K562 (cell line): ENCODE data around the gene LRRTM3. TPM values are rescaled to one million over a fixed set of nuclear protein-coding genes. Genes with fewer than 3 reads are reported as not detected.

ENCODE experiments used
- ATAC-seq: fragments of 200-7000 bp; cut with Tn5 transposase; 3 replicates; pipeline ENCODE4 v1.9.1; 2020; ENCODE audit warnings: moderate library complexity
- BruUV-seq: library from RNA; stranded (reverse); fragments of 400-500 nt; replicated peaks from 2 replicates; lab custom pipeline; 2021; lab: Mats Ljungman, UMichigan
- CTCF ChIA-PET: fragments of 300-600 bp; formaldehyde crosslinking; extraction: SDS; loops from one replicate; lab custom pipeline; 2021; ENCODE audit warnings: low intra/inter-chr PET ratio; lab: Yijun Ruan, JAX
- POLR2A ChIA-PET: fragments of 300-600, 350-650 bp; sonication (Branson Sonifier 250); formaldehyde crosslinking; extraction: SDS; loops from one replicate; lab custom pipeline; 2021; ENCODE audit warnings: antibody characterized with exemption, inconsistent platforms; lab: Yijun Ruan, JAX
- DNase-seq, 4 experiments: peaks; one replicate each; pipeline versions ENCODE4 v3.0.0 to v3.0.0-alpha.2; 2011 to 2018; ENCODE audit warnings: low spot score in 3 of 4, mixed read lengths in 3 of 4; ENCODE audit errors: extremely low read depth in 1 of 4
- FAIRE-seq: peaks from 2 replicates; lab custom pipeline; 2011; peaks lifted over from hg19 to GRCh38; lab: Jason Lieb, UNC
- H2AFZ ChIP-seq: 2 replicates; pipeline ENCODE4 v1.6.0; 2011; ENCODE audit warnings: low read depth, low read length, control low read depth, inconsistent platforms
- H3K27ac ChIP-seq: fragments of 200-600 bp; 3 replicates; pipeline ENCODE4 v1.8.0; 2011; ENCODE audit warnings: low read depth, mild to moderate bottlenecking, control low read depth, inconsistent platforms, low read length, moderate library complexity, mixed read lengths; ENCODE audit errors: extremely low read depth
- H3K27me3 ChIP-seq, 2 experiments: fragments of 300-600 bp in 1 of 2; 2 replicates in 1 of 2; 3 replicates in 1 of 2; pipeline versions ENCODE4 v1.6.0 to v1.8.0; 2011; ENCODE audit warnings: inconsistent platforms in 2 of 2, low read length in 2 of 2, mild to moderate bottlenecking in 1 of 2, mixed read lengths in 1 of 2, moderate library complexity in 1 of 2; ENCODE audit not compliant: control insufficient read depth in 2 of 2, insufficient read depth in 2 of 2
- H3K36me3 ChIP-seq: fragments of 300-600 bp; 3 replicates; pipeline ENCODE4 v1.8.0; 2011; ENCODE audit warnings: mild to moderate bottlenecking, low read length, inconsistent platforms; ENCODE audit not compliant: control insufficient read depth, insufficient read depth
- H3K4me1 ChIP-seq, 2 experiments: fragments of 200-600 bp in 1 of 2; replicated peaks in 1 of 2; 2 replicates in 1 of 2; 3 replicates in 1 of 2; pipeline versions ENCODE4 v1.5.1 to v1.8.0; 2011; ENCODE audit warnings: inconsistent platforms in 2 of 2, low read length in 2 of 2, mild to moderate bottlenecking in 1 of 2, mixed read lengths in 1 of 2, moderate library complexity in 1 of 2; ENCODE audit not compliant: control insufficient read depth in 2 of 2, insufficient read depth in 2 of 2
- H3K4me2 ChIP-seq: 2 replicates; pipeline ENCODE4 v1.6.1; 2011; ENCODE audit warnings: low read length, control low read depth, inconsistent platforms, mixed read lengths; ENCODE audit not compliant: insufficient read depth
- H3K4me3 ChIP-seq: fragments of 200-600 bp; sonication (generic), shearing (Covaris generic); 2 replicates; pipeline ENCODE4 v1.5.1; 2016; ENCODE audit warnings: control low read depth, inconsistent platforms
- H3K79me2 ChIP-seq: fragments of 200-600 bp; 3 replicates; pipeline ENCODE4 v1.8.0; 2011; ENCODE audit warnings: low read length, inconsistent platforms; ENCODE audit not compliant: control insufficient read depth, insufficient read depth
- H3K9ac ChIP-seq, 2 experiments: 2 replicates each; pipeline versions ENCODE4 v1.6.0 to v1.6.1; 2011; ENCODE audit warnings: low read depth in 2 of 2, low read length in 2 of 2, control low read depth in 1 of 2, inconsistent platforms in 1 of 2, mild to moderate bottlenecking in 1 of 2, mixed read lengths in 1 of 2; ENCODE audit not compliant: insufficient read depth in 1 of 2
- H3K9me1 ChIP-seq: one replicate; pipeline ENCODE4 v1.6.0; 2011; ENCODE audit warnings: inconsistent platforms, mild to moderate bottlenecking, low read length, moderate library complexity; ENCODE audit not compliant: control insufficient read depth, insufficient read depth
- H3K9me3 ChIP-seq: replicated peaks from 2 replicates; pipeline ENCODE4 v1.5.1; 2011; ENCODE audit warnings: low read depth, low read length, inconsistent platforms; ENCODE audit not compliant: control insufficient read depth, insufficient read depth
- H4K20me1 ChIP-seq: replicated peaks from 2 replicates; pipeline ENCODE4 v1.6.1; 2011; ENCODE audit warnings: low read length, inconsistent platforms, mixed read lengths; ENCODE audit not compliant: control insufficient read depth, insufficient read depth
- MAZ ChIP-seq, 2 experiments: fragments of 450-650 bp in 1 of 2; sonication (generic) in 1 of 2; formaldehyde crosslinking; IDR thresholded peaks in 1 of 2; conservative IDR thresholded peaks in 1 of 2; 2 replicates each; pipeline versions ENCODE4 v1.4.0 to v1.5.0; 2020; ENCODE audit warnings: mild to moderate bottlenecking in 1 of 2, missing genetic modification reagents in 1 of 2
- NR0B1 ChIP-seq: fragments of 450-650 bp; IDR thresholded peaks from one replicate; pipeline ENCODE4 v1.6.1; 2018; ENCODE audit warnings: mild to moderate bottlenecking, moderate library complexity; ENCODE audit not compliant: partially characterized antibody
- POLR2H ChIP-seq: IDR thresholded peaks from 2 replicates; pipeline ENCODE4 v1.6.1; 2016; ENCODE audit warnings: missing genetic modification characterization, low read depth, mild to moderate bottlenecking, control low read depth, missing compliant biosample characterization, moderate library complexity
- RBBP5 ChIP-seq: fragments of 200-600 bp; sonication (generic); IDR thresholded peaks from 2 replicates; pipeline ENCODE4 v1.6.1; 2012; ENCODE audit warnings: borderline replicate concordance, mild to moderate bottlenecking, low read length, control low read depth, inconsistent platforms; ENCODE audit not compliant: insufficient read depth, poor library complexity, severe bottlenecking
- SMAD3 ChIP-seq: fragments of 450-650 bp; formaldehyde crosslinking; conservative IDR thresholded peaks from 2 replicates; pipeline ENCODE4 v1.4.0; 2020; ENCODE audit warnings: mild to moderate bottlenecking
- XRCC4 ChIP-seq: IDR thresholded peaks from one replicate; pipeline ENCODE4 v1.6.1; 2011; ENCODE audit not compliant: insufficient read depth, insufficient read length; ENCODE audit errors: extremely low read depth
- ZFP1 ChIP-seq: fragments of 450-650 bp; formaldehyde crosslinking; IDR thresholded peaks from 2 replicates; pipeline ENCODE4 v1.4.0; 2020; ENCODE audit warnings: mild to moderate bottlenecking, mixed read lengths
- ZNF707 ChIP-seq: fragments of 250-450 bp; sonication (Bioruptor Pico); conservative IDR thresholded peaks from 2 replicates; pipeline ENCODE4 v1.8.0; 2022; ENCODE audit warnings: inconsistent platforms, mild to moderate bottlenecking, moderate library complexity
- WGBS: fragments of 100-300 bp; shearing (Covaris generic); methylation state at CpG from one replicate; pipeline ENCODE4 v1.1.6; 2016; ENCODE audit warnings: low coverage, mixed read lengths; ENCODE audit not compliant: insufficient coverage; ENCODE audit errors: missing lambda C conversion rate; 5-methylcytosine and 5-hydroxymethylcytosine counted together
- in situ Hi-C: fragments of 300-500 bp; cut with MboI; formaldehyde crosslinking; loops from 4 replicates; pipeline ENCODE4 v1.15.0; 2018; ENCODE audit warnings: inconsistent platforms, mixed read lengths
- intact Hi-C: fragments of 100-400 bp; cut with micrococcal nuclease; formaldehyde crosslinking; loops from 2 replicates; pipeline ENCODE4 v1.14.2; 2022
- polyA plus RNA-seq, 8 experiments: library from polyadenylated mRNA; depleted of rRNA in 4 of 8; stranded (reverse) in 5 of 8; unstranded in 3 of 8; fragments of >200 nt; fragmentation: Nextera tagmentation in 2 of 8; fragmentation: Illumina TruSeq in 1 of 8; extraction: Ambion mirVana in 2 of 8; extraction: Trizol in 1 of 8; gene quantifications; 2 replicates each; pipeline versions ENCODE4 v1.2.1 to v1.2.3, GENCODE V29; 2011 to 2014; ENCODE audit warnings: inconsistent platforms in 1 of 8, missing spikeins in 1 of 8
- total RNA-seq, 7 experiments: library from RNA; depleted of rRNA in 6 of 7; stranded (reverse); fragments of >200 nt in 6 of 7; fragmentation: Illumina TruSeq in 2 of 7; extraction: Trizol in 2 of 7; gene quantifications; 2 replicates each; pipeline versions ENCODE4 v1.2.1 to v1.2.3, GENCODE V29; 2011 to 2021; ENCODE audit warnings: low replicate concordance in 1 of 7
- TF ChIP-seq, protein P1 (sequence below): fragments of 450-650 bp; formaldehyde crosslinking; IDR thresholded peaks from 2 replicates; pipeline ENCODE4 v1.4.0; 2020; ENCODE audit warnings: mild to moderate bottlenecking, moderate library complexity

The LRRTM3 gene
- total and polyA plus RNA-seq, 9 of the 15 experiments (the other 6 are each of a cell fraction or from before 2014, with no cell fraction given) = not detected

DNA sequence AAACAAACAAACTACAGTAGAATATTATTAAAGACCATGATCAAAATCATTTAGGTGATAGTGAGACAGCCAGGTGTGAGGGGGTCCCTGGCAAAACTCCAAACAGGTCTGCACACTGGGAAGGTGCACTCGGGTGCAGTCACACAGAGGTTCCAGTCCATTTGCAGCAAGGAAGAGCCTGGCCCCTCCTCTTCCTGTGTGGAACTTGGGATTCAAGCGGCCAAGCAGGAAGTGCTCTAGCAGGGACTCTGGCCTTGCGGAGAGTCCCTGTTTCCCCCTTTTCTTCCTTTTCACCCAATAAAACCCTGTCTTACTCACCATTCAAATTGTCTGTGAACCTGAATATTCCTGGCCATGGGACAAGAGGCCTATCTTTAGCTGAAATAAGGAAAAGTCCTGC, 181.8 kb downstream of the LRRTM3 start:
- 0% methylated on average over 3 of the region's 3 CpGs for whole genome bisulfite sequencing
- no TSS peak for BruUV-seq
- CTCF ChIA-PET = no interaction called here
- no peaks in the 10 kb centered on the region for H3K9me3 ChIP-seq
- no peak for FAIRE-seq
- POLR2A ChIA-PET = no interaction called here
- no peaks in the 10 kb centered on the region for H3K27me3 ChIP-seq
- H3K27ac ChIP-seq = no peak overlapping the region
- no peaks in the 10 kb centered on the region for H3K36me3 ChIP-seq
- in situ Hi-C loops (no loop called here), intact Hi-C loops (no loop called here)
- no peak for ATAC-seq
- H4K20me1 ChIP-seq = no peaks in the 10 kb centered on the region
- H3K79me2 ChIP-seq = no peaks in the 10 kb centered on the region
- no peaks in the 10 kb centered on the region for H3K4me1 ChIP-seq
- no peak for TF ChIP-seq SMAD3 (CRISPR knock-in tag)
- TF ChIP-seq NR0B1 = no peak
- no peak for TF ChIP-seq RBBP5
- H3K9ac ChIP-seq = no peak overlapping the region
- no peak overlapping the region for H3K4me3 ChIP-seq
- H3K4me2 ChIP-seq = no peak overlapping the region
- H2AFZ ChIP-seq = no peak overlapping the region
- H3K9me1 ChIP-seq = no peaks in the 10 kb centered on the region
- DNase-seq = no peak

GRCh38 chr10:67110286-67110685, 184.4 kb downstream of the LRRTM3 start:
- H3K4me1 ChIP-seq = no peaks in the 10 kb centered on the region
- H2AFZ ChIP-seq = no peak overlapping the region
- no peak for TF ChIP-seq XRCC4
- no peak for TF ChIP-seq MAZ (CRISPR knock-in tag; conservative IDR thresholded peaks at IDR 0.05 in 1 of 2, IDR thresholded peaks at IDR 0.05 in 1 of 2)
- no peak for TF ChIP-seq ZFP1
- TF ChIP-seq, protein P1, sequence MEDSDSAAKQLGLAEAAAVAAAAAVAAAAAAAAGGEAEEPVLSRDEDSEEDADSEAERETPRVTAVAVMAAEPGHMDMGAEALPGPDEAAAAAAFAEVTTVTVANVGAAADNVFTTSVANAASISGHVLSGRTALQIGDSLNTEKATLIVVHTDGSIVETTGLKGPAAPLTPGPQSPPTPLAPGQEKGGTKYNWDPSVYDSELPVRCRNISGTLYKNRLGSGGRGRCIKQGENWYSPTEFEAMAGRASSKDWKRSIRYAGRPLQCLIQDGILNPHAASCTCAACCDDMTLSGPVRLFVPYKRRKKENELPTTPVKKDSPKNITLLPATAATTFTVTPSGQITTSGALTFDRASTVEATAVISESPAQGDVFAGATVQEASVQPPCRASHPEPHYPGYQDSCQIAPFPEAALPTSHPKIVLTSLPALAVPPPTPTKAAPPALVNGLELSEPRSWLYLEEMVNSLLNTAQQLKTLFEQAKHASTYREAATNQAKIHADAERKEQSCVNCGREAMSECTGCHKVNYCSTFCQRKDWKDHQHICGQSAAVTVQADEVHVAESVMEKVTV (CRISPR knock-in tag) = no peak
- no peak for TF ChIP-seq POLR2H (tag)
- no peak for TF ChIP-seq ZNF707 (CRISPR knock-in tag)
- no peak overlapping the region for H3K9ac ChIP-seq
- intact Hi-C loops = no loop called here
- no peaks in the 10 kb centered on the region for H4K20me1 ChIP-seq
- no peak for ATAC-seq
- no peak for FAIRE-seq
- no peaks in the 10 kb centered on the region for H3K9me3 ChIP-seq
- ChIA-PET POLR2A (no interaction called here), CTCF (no interaction called here)
- H3K79me2 ChIP-seq = no peaks in the 10 kb centered on the region
- no TSS peak for BruUV-seq
- DNase-seq = no peak
- in situ Hi-C loops = no loop called here
- no peak overlapping the region for H3K4me3 ChIP-seq
- H3K27ac ChIP-seq = no peak overlapping the region
- no peaks in the 10 kb centered on the region for H3K27me3 ChIP-seq
- H3K36me3 ChIP-seq = no peaks in the 10 kb centered on the region
- no peaks in the 10 kb centered on the region for H3K9me1 ChIP-seq
- H3K4me2 ChIP-seq = no peak overlapping the region
